Astrocyte (in vitro differentiated cells and primary cell): Measurements from ENCODE around the gene GID4.

Source experiments
- EZH2 ChIP-seq: IDR thresholded peaks from 2 replicates; pipeline ENCODE4 v1.6.1; 2012; ENCODE audit warnings: mild to moderate bottlenecking, low read length, inconsistent platforms; ENCODE audit not compliant: insufficient read depth
- TF ChIP-seq, protein P1 (sequence below): IDR thresholded peaks from 2 replicates; pipeline ENCODE4 v1.5.1; 2011; ENCODE audit warnings: low read depth, mild to moderate bottlenecking, inconsistent platforms, low read length, moderate library complexity; ENCODE audit not compliant: insufficient read depth

DNA sequence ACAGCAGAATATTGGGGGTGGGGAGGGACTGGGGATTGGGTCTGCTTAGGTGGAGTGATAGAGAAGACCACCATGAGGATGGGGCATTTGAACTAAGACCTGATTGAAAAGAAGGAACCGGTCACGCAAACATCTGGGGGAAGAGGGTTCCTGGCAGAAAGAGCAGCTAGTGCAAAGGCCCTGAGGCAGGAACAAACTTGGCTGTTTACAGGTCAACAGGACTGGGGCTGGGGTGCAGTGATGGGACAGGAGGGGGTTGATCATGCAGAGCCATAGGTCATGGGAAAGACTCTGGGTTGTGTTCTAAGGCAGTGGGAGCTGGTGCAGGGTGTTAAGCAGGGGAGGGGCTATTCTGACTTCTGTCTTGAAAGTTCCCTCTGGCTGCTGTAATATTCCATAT is 50.4 kb downstream of the GID4 start:
- TF ChIP-seq, protein P1, sequence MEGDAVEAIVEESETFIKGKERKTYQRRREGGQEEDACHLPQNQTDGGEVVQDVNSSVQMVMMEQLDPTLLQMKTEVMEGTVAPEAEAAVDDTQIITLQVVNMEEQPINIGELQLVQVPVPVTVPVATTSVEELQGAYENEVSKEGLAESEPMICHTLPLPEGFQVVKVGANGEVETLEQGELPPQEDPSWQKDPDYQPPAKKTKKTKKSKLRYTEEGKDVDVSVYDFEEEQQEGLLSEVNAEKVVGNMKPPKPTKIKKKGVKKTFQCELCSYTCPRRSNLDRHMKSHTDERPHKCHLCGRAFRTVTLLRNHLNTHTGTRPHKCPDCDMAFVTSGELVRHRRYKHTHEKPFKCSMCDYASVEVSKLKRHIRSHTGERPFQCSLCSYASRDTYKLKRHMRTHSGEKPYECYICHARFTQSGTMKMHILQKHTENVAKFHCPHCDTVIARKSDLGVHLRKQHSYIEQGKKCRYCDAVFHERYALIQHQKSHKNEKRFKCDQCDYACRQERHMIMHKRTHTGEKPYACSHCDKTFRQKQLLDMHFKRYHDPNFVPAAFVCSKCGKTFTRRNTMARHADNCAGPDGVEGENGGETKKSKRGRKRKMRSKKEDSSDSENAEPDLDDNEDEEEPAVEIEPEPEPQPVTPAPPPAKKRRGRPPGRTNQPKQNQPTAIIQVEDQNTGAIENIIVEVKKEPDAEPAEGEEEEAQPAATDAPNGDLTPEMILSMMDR = no peak
- TF ChIP-seq EZH2 = no peak
